K562 (cell line): ENCODE data around the gene ADSS1. TPM values are rescaled to one million over a fixed set of nuclear protein-coding genes. Genes with fewer than 3 reads are reported as not detected.

ENCODE experiments used
- ATAC-seq: fragments of 200-7000 bp; cut with Tn5 transposase; 3 replicates; pipeline ENCODE4 v1.9.1; 2020; ENCODE audit warnings: moderate library complexity
- BruUV-seq: library from RNA; stranded (reverse); fragments of 400-500 nt; replicated peaks from 2 replicates; lab custom pipeline; 2021; lab: Mats Ljungman, UMichigan
- CTCF ChIA-PET: fragments of 300-600 bp; formaldehyde crosslinking; extraction: SDS; loops from one replicate; lab custom pipeline; 2021; ENCODE audit warnings: low intra/inter-chr PET ratio; lab: Yijun Ruan, JAX
- POLR2A ChIA-PET: fragments of 300-600, 350-650 bp; sonication (Branson Sonifier 250); formaldehyde crosslinking; extraction: SDS; loops from one replicate; lab custom pipeline; 2021; ENCODE audit warnings: antibody characterized with exemption, inconsistent platforms; lab: Yijun Ruan, JAX
- DNase-seq, 4 experiments: peaks; one replicate each; pipeline versions ENCODE4 v3.0.0 to v3.0.0-alpha.2; 2011 to 2018; ENCODE audit warnings: low spot score in 3 of 4, mixed read lengths in 3 of 4; ENCODE audit errors: extremely low read depth in 1 of 4
- FAIRE-seq: peaks from 2 replicates; lab custom pipeline; 2011; peaks lifted over from hg19 to GRCh38; lab: Jason Lieb, UNC
- H2AFZ ChIP-seq: 2 replicates; pipeline ENCODE4 v1.6.0; 2011; ENCODE audit warnings: low read depth, low read length, control low read depth, inconsistent platforms
- H3K27ac ChIP-seq: fragments of 200-600 bp; 3 replicates; pipeline ENCODE4 v1.8.0; 2011; ENCODE audit warnings: low read depth, mild to moderate bottlenecking, control low read depth, inconsistent platforms, low read length, moderate library complexity, mixed read lengths; ENCODE audit errors: extremely low read depth
- H3K27me3 ChIP-seq, 2 experiments: fragments of 300-600 bp in 1 of 2; 2 replicates in 1 of 2; 3 replicates in 1 of 2; pipeline versions ENCODE4 v1.6.0 to v1.8.0; 2011; ENCODE audit warnings: inconsistent platforms in 2 of 2, low read length in 2 of 2, mild to moderate bottlenecking in 1 of 2, mixed read lengths in 1 of 2, moderate library complexity in 1 of 2; ENCODE audit not compliant: control insufficient read depth in 2 of 2, insufficient read depth in 2 of 2
- H3K36me3 ChIP-seq: fragments of 300-600 bp; 3 replicates; pipeline ENCODE4 v1.8.0; 2011; ENCODE audit warnings: mild to moderate bottlenecking, low read length, inconsistent platforms; ENCODE audit not compliant: control insufficient read depth, insufficient read depth
- H3K4me1 ChIP-seq, 2 experiments: fragments of 200-600 bp in 1 of 2; replicated peaks in 1 of 2; 2 replicates in 1 of 2; 3 replicates in 1 of 2; pipeline versions ENCODE4 v1.5.1 to v1.8.0; 2011; ENCODE audit warnings: inconsistent platforms in 2 of 2, low read length in 2 of 2, mild to moderate bottlenecking in 1 of 2, mixed read lengths in 1 of 2, moderate library complexity in 1 of 2; ENCODE audit not compliant: control insufficient read depth in 2 of 2, insufficient read depth in 2 of 2
- H3K4me2 ChIP-seq: 2 replicates; pipeline ENCODE4 v1.6.1; 2011; ENCODE audit warnings: low read length, control low read depth, inconsistent platforms, mixed read lengths; ENCODE audit not compliant: insufficient read depth
- H3K4me3 ChIP-seq: fragments of 200-600 bp; sonication (generic), shearing (Covaris generic); 2 replicates; pipeline ENCODE4 v1.5.1; 2016; ENCODE audit warnings: control low read depth, inconsistent platforms
- H3K79me2 ChIP-seq: fragments of 200-600 bp; 3 replicates; pipeline ENCODE4 v1.8.0; 2011; ENCODE audit warnings: low read length, inconsistent platforms; ENCODE audit not compliant: control insufficient read depth, insufficient read depth
- H3K9ac ChIP-seq, 2 experiments: 2 replicates each; pipeline versions ENCODE4 v1.6.0 to v1.6.1; 2011; ENCODE audit warnings: low read depth in 2 of 2, low read length in 2 of 2, control low read depth in 1 of 2, inconsistent platforms in 1 of 2, mild to moderate bottlenecking in 1 of 2, mixed read lengths in 1 of 2; ENCODE audit not compliant: insufficient read depth in 1 of 2
- H3K9me1 ChIP-seq: one replicate; pipeline ENCODE4 v1.6.0; 2011; ENCODE audit warnings: inconsistent platforms, mild to moderate bottlenecking, low read length, moderate library complexity; ENCODE audit not compliant: control insufficient read depth, insufficient read depth
- H3K9me3 ChIP-seq: replicated peaks from 2 replicates; pipeline ENCODE4 v1.5.1; 2011; ENCODE audit warnings: low read depth, low read length, inconsistent platforms; ENCODE audit not compliant: control insufficient read depth, insufficient read depth
- H4K20me1 ChIP-seq: replicated peaks from 2 replicates; pipeline ENCODE4 v1.6.1; 2011; ENCODE audit warnings: low read length, inconsistent platforms, mixed read lengths; ENCODE audit not compliant: control insufficient read depth, insufficient read depth
- E2F3 ChIP-seq: fragments of 250-450 bp; sonication (Bioruptor Pico); IDR thresholded peaks from 2 replicates; pipeline ENCODE4 v1.4.0; 2020; ENCODE audit warnings: mild to moderate bottlenecking
- IRF1 ChIP-seq: sonication (generic); formaldehyde crosslinking; IDR thresholded peaks from 2 replicates; pipeline ENCODE4 v1.8.0; 2022; ENCODE audit warnings: missing genetic modification reagents, mild to moderate bottlenecking, borderline replicate concordance
- MXI1 ChIP-seq: IDR thresholded peaks from 2 replicates; pipeline ENCODE4 v1.6.1; 2011; ENCODE audit warnings: low read depth, mild to moderate bottlenecking, improper control_type of control experiment, low read length
- MYBL2 ChIP-seq, 2 experiments: fragments of 450-650 bp in 1 of 2; sonication (generic) in 1 of 2; formaldehyde crosslinking in 1 of 2; IDR thresholded peaks; 2 replicates each; pipeline versions ENCODE4 v1.6.1 to v1.8.1; 2017 to 2022; ENCODE audit warnings: borderline replicate concordance in 1 of 2, inconsistent platforms in 1 of 2, low read depth in 1 of 2, mild to moderate bottlenecking in 1 of 2, missing genetic modification reagents in 1 of 2, moderate library complexity in 1 of 2
- NFATC3 ChIP-seq: fragments of 450-650 bp; IDR thresholded peaks from 2 replicates; pipeline ENCODE4 v1.6.1; 2017; ENCODE audit warnings: mild to moderate bottlenecking
- NFXL1 ChIP-seq: fragments of 450-650 bp; formaldehyde crosslinking; IDR thresholded peaks from 2 replicates; pipeline ENCODE4 v1.4.0; 2021; ENCODE audit warnings: mild to moderate bottlenecking
- RAD21 ChIP-seq, 2 experiments: fragments of 250-450 bp in 1 of 2; fragments of 450-650 bp in 1 of 2; sonication (Bioruptor Pico) in 1 of 2; formaldehyde crosslinking in 1 of 2; IDR thresholded peaks in 1 of 2; conservative IDR thresholded peaks in 1 of 2; 2 replicates each; pipeline versions ENCODE4 v1.4.0 to v1.8.0; 2020 to 2022; ENCODE audit warnings: mild to moderate bottlenecking in 2 of 2, moderate library complexity in 1 of 2
- RNF219 ChIP-seq: fragments of 250-450 bp; sonication (Bioruptor Pico); IDR thresholded peaks from 2 replicates; pipeline ENCODE4 v1.5.0; 2022; ENCODE audit warnings: mild to moderate bottlenecking
- SUPT5H ChIP-seq: fragments of 450-650 bp; IDR thresholded peaks from 2 replicates; pipeline ENCODE4 v1.6.1; 2016
- ZFX ChIP-seq: sonication (generic); formaldehyde crosslinking; IDR thresholded peaks from 2 replicates; pipeline ENCODE4 v1.8.0; 2022; ENCODE audit warnings: mild to moderate bottlenecking, missing genetic modification reagents, moderate library complexity
- ZKSCAN8 ChIP-seq: fragments of 200-800 bp; sonication (Bioruptor generic); IDR thresholded peaks from 2 replicates; pipeline ENCODE4 v1.6.1; 2016; ENCODE audit warnings: missing genetic modification characterization, missing compliant biosample characterization
- ZNF143 ChIP-seq: sonication (generic); formaldehyde crosslinking; IDR thresholded peaks from 2 replicates; pipeline ENCODE4 v1.9.0; 2022; ENCODE audit warnings: mild to moderate bottlenecking, missing genetic modification reagents
- ZNF239 ChIP-seq: fragments of 250-450 bp; sonication (Bioruptor Pico); IDR thresholded peaks from 2 replicates; pipeline ENCODE4 v1.4.0; 2020; ENCODE audit warnings: mild to moderate bottlenecking
- ZNF354B ChIP-seq: fragments of 250-450 bp; sonication (Bioruptor Pico); IDR thresholded peaks from 2 replicates; pipeline ENCODE4 v1.4.0; 2020
- ZNF449 ChIP-seq: fragments of 250-450 bp; sonication (Bioruptor Pico); IDR thresholded peaks from 2 replicates; pipeline ENCODE4 v1.8.0; 2022; ENCODE audit warnings: moderate library complexity, mild to moderate bottlenecking, inconsistent platforms
- WGBS: fragments of 100-300 bp; shearing (Covaris generic); methylation state at CpG from one replicate; pipeline ENCODE4 v1.1.6; 2016; ENCODE audit warnings: low coverage, mixed read lengths; ENCODE audit not compliant: insufficient coverage; ENCODE audit errors: missing lambda C conversion rate; 5-methylcytosine and 5-hydroxymethylcytosine counted together
- in situ Hi-C: fragments of 300-500 bp; cut with MboI; formaldehyde crosslinking; loops from 4 replicates; pipeline ENCODE4 v1.15.0; 2018; ENCODE audit warnings: inconsistent platforms, mixed read lengths
- intact Hi-C: fragments of 100-400 bp; cut with micrococcal nuclease; formaldehyde crosslinking; loops from 2 replicates; pipeline ENCODE4 v1.14.2; 2022
- polyA plus RNA-seq, 8 experiments: library from polyadenylated mRNA; depleted of rRNA in 4 of 8; stranded (reverse) in 5 of 8; unstranded in 3 of 8; fragments of >200 nt; fragmentation: Nextera tagmentation in 2 of 8; fragmentation: Illumina TruSeq in 1 of 8; extraction: Ambion mirVana in 2 of 8; extraction: Trizol in 1 of 8; gene quantifications; 2 replicates each; pipeline versions ENCODE4 v1.2.1 to v1.2.3, GENCODE V29; 2011 to 2014; ENCODE audit warnings: inconsistent platforms in 1 of 8, missing spikeins in 1 of 8
- total RNA-seq, 7 experiments: library from RNA; depleted of rRNA in 6 of 7; stranded (reverse); fragments of >200 nt in 6 of 7; fragmentation: Illumina TruSeq in 2 of 7; extraction: Trizol in 2 of 7; gene quantifications; 2 replicates each; pipeline versions ENCODE4 v1.2.1 to v1.2.3, GENCODE V29; 2011 to 2021; ENCODE audit warnings: low replicate concordance in 1 of 7

The ADSS1 gene
- total and polyA plus RNA-seq, 9 of the 15 experiments (the other 6 are each of a cell fraction or from before 2014, with no cell fraction given), result 0.53 to 5.9 (median 3.9) TPM

GRCh38 chr14:104752735-104753527 is 28.9 kb downstream of the ADSS1 start, which contains the start of gene SIVA1:
Gene SIVA1, plus strand, starts transcription at chr14:104753147. Its CDS starts 55 bp downstream, at chr14:104753202.
- BruUV-seq, result no TSS peak
- Histone ChIP-seq H3K9me3 (0 out of 2 replicates have a peak, but pooled peaks cover 4% of the 10 kb centered on the region), H3K79me2 (peaks cover 26% of the 10 kb centered on the region), H2AFZ (peak within 1 kb of the TSS; percentile 98), H3K36me3 (peaks cover 34% of the 10 kb centered on the region; the same call in 2 of the 3 replicates), H3K27ac (peak within 1 kb of the TSS; percentile 99), H3K4me1 (peaks cover 9 to 44% of the 10 kb centered on the region in 2 experiments; a peak in 3 of 5 replicates), H3K4me3 (peak within 1 kb of the TSS; percentile 98), H4K20me1 (0 out of 2 replicates have a peak, but pooled peaks cover 8% of the 10 kb centered on the region), H3K9me1 (no peaks in the 10 kb centered on the region), H3K27me3 (no peaks in the 10 kb centered on the region), H3K9ac (peak within 1 kb of the TSS; percentile 95 to 96), H3K4me2 (peak within 1 kb of the TSS; percentile 86)
- ChIA-PET CTCF (no interaction called here), POLR2A (interaction anchor here (0.6 to 2.0 kb wide), 15 partner anchors 11 to 1222 kb away, joined by 3 to 7 read pairs (median 3); no protein-coding TSS in a partner anchor)
- intact Hi-C loops (loop anchor here (5.0 kb wide), 1 partner anchor 74 kb away; no protein-coding TSS in a partner anchor), in situ Hi-C loops (no loop called here)
- ATAC-seq, result peak; percentile 95
- peak; percentile 96 for FAIRE-seq
- under 1% methylated on average over 44 of the region's 95 CpGs for WGBS
- peak; percentile 92 to 99 (median 94) for DNase-seq
- TF ChIP-seq ZKSCAN8 (CRISPR knock-in tag) (no peak), RAD21 (CRISPR knock-in tag; conservative IDR thresholded peaks at IDR 0.05 in 1 of 2, IDR thresholded peaks at IDR 0.05 in 1 of 2) (no peak), NFXL1 (no peak), ZFX (peak; percentile 75), ZNF143 (CRISPR knock-in tag) (no peak), IRF1 (no peak), ZNF239 (CRISPR knock-in tag) (no peak), MYBL2 (IDR thresholded peaks at IDR 0.05; ENCODE audit: low read depth) (no peak), MYBL2 (CRISPR knock-in tag; IDR thresholded peaks at IDR 0.05; ENCODE audit: borderline replicate concordance) (no peak), RNF219 (no peak), ZNF354B (CRISPR knock-in tag) (no peak), MXI1 (no peak), NFATC3 (no peak), E2F3 (no peak), SUPT5H (peak; percentile 64), ZNF449 (CRISPR knock-in tag) (no peak)
